HG03135 (cell line): Measurements from ENCODE around the gene ME1.
"Not testable (repeated sequence)": the region's sequence is repeated elsewhere in the genome, so short reads cannot be mapped to it uniquely, and the experiment has no call there.

ENCODE experiments used
- ATAC-seq: cut with Tn5 transposase; IDR thresholded peaks from one replicate; pipeline ENCODE4 v1.9.1; 2021; ENCODE audit warnings: mild to moderate bottlenecking, moderate library complexity; ENCODE audit not compliant: unreplicated experiment

ME1 gene

GRCh38 chr6:83430611-83431544 lies at the start of gene ME1:
ME1 (minus strand) TSS chr6:83431051; CDS start chr6:83430954, 97 bp downstream.
- ATAC-seq, result peak; percentile 79

- no peak for ATAC-seq
These were observed 49.6 kb upstream of the ME1 start for GRCh38 chr6:83480470-83480869.

GRCh38 chr6:83479389-83479788 lies 48.5 kb upstream of the ME1 start:
- no peak for ATAC-seq

DNA sequence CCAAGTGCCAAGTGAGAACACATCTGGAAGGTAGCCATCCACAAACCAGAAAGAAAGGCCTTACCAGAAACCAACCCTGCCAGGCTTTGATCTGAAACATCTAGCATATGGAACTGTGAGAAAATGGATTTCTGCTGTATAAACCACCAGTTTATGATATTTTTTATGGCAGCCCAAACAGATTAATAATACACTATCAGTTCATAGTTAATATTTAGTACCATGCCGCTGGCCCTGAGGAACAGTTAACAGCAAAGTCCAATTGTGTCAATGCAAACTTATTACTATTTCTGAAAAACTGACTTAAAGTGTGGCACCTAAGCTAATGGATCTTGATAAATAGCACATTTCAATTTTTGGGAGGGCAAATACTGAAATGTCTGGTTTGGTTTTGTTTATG lies 46.1 kb upstream of the ME1 start:
- ATAC-seq, result no peak

DNA sequence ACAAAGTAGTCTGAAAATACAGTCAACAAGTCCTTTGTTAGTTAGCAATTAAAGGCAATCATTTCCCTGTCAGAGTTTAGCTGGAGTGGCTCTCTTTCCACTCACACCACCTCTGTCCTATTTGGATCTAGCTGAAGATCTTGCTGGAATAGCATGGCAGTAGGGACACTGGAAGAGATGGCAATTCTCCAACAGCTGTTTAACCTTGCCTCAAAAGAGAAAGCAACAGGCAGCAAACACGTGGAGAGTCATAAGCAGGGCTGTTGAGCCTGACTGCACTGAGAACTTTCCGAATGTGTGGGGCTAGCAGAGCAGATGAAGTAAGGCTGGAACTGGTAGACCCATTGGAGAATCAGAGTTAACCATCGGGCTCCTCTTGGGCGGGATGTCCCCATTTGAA lies 43.5 kb upstream of the ME1 start:
- no peak for ATAC-seq

GRCh38 chr6:83472767-83473166 lies 41.9 kb upstream of the ME1 start:
- no peak for ATAC-seq

- ATAC-seq, result no peak
These were observed 39.7 kb upstream of the ME1 start for GRCh38 chr6:83470587-83470986.

DNA sequence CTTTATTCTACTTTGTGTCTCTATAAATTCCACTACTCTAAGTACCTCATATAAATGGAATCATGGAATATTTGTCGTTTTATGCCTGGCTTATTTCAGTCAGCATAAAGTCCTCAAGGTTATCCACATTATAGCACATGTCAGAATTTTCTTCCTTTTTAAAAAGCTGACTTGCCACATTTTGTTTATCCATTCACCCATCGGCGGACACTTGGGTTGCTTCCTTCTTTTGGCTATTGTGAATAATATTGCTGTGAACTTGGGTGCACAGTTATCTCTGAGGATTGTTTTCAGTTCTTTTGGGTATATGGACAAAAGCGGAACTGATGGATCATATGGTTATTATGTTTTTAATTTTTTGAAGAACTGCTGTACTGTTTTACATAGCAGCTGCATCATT lies 39.1 kb upstream of the ME1 start:
- ATAC-seq, result no peak

- no peak for ATAC-seq
These were observed 36.8 kb upstream of the ME1 start for GRCh38 chr6:83467620-83468036.

DNA sequence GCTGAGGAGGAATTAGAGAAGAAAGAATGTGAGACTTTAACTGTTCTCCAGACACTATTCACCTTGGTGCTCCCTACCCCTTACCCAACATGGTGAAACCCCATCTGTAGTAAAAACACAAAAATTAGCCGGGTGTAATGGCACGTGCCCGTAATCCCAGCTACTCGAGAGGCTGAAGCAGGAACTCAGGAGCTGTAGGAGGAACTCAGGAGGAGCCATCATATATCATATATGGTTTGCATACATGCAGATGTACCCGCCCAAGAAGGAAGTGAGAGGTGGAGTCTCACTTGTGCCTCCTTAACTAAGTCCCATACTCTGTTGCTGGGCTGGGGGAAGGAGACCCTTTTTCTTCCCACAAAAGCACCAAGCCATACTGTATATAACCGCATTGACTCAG lies 35.5 kb upstream of the ME1 start:
- no peak for ATAC-seq

DNA sequence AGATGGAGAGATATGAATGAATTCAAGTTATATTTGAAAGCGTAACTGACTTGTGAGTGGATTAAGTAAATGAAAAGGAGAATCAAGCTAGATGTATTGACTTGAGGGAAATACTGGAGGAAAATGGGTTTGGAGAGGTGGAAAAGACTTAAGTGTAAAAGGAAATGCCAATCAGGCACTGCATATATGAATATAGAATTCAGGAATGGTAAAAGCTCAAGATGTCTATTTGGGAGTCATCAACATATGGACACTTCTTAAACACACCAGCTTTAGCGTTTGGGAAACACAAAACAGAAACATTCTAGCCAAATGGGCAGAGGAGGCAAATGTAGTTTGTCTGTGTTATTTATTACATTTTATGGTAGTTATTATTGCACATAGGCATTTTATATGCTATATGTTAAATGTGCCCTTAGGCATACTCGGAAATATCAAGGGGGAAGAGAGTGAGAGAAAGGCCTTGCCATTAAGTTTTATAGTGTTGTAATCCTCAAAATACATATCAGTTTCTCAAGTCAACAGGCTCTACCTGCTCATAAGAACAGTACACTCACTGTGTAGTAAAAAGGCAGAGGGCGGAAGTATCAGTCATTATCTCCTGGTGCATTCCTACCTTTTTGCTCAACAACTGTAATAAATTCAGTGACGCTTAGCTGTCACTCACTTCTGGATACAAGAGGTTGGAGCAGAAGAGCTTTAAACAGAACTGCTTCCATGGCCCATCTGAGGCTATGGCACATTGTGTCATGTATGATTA lies 33.7 kb upstream of the ME1 start:
- no peak for ATAC-seq

GRCh38 chr6:83463886-83464285 lies 33.0 kb upstream of the ME1 start:
- no peak for ATAC-seq

DNA sequence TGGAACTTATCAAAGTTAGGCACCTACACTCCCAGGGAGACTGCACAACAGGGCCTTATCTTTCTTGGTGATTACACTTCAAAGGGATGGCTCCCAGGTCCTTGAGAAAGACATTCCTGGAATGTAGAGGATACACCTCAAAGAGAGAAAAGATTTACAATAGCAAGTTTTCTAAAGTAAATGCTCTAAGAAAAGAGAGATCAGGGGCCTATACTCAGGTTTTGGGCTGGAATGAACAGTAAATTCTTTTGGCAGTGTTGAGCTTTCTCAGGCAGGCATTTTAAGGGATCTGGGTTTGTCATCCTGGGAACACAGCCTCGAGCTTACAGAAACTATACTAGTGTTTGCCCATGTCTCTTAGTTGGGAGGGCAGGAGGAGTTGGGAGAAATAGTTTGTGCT lies 31.7 kb upstream of the ME1 start:
- ATAC-seq, result no peak

GRCh38 chr6:83461438-83461837 lies 30.6 kb upstream of the ME1 start:
- no peak for ATAC-seq

GRCh38 chr6:83459663-83460062 lies 28.8 kb upstream of the ME1 start:
- no peak for ATAC-seq

DNA sequence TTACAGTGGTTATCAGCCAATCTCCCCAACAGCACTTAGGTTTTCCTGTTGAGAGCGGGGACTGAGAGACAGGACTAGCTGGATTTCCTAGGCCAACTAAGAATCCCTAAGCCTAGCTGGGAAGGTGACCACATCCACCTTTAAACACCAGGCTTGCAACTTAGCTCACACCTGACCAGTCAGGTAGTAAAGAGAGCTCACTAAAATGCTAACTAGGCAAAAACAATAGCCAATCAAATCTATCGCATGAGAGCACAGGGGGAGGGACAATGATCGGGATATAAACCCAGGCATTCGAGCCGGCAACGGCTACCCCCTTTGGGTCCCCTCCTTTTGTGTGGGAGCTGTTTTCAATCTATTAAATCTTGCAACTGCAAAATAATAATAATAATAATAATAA lies 19.2 kb upstream of the ME1 start:
- ATAC-seq, result not testable (repeated sequence)

DNA sequence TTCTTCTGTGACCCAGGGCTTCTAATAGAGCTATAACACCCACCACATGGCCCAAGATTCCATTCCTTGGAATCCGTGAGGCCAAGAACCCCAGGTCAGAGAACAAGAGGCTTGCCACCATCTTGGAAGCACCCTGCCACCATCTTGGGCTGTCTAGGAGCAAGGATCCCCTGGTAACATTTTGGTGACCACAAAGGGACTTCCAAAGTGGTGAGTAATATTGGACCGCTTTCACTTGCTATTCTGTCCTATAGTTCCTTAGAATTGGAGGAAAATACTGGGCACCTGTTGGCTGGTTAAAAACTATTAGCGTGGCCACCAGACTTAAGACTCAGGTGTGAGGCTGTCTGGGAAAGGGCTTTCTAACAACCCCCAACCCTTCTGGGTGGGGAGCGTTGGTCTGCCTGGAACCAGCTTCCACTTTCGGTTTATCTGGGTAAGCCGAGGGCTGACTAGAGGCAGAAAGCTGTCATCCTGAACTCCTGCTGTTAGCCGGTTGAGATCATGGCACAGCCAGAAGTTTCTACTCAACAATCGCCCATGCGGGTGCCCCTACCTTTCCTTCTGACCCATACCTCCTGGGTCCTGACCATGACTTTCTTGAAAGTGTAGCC lies 13.3 kb upstream of the ME1 start:
- ATAC-seq, result not testable (repeated sequence)

- no peak for ATAC-seq
These were observed 12.7 kb upstream of the ME1 start for GRCh38 chr6:83443516-83443915.

DNA sequence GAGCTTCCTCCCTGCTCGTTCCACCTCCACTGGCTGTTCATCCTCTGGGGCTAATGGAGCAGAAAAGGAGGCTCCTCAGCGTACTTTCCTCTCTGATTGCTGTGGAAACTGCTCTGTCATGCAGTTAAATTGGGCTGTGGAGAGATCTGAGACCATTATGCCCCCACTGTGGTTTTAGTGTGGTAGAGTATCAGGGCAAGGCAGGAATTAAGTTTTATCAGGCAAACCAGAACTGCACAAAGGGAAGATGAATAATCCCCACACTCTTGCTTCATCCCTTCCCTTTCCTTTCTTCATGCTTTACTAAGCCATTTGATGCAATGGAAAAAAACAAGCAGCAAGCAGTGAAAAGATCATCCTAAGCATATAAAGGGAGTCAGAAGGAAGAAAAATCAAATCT lies 11.9 kb upstream of the ME1 start:
- ATAC-seq, result no peak

- ATAC-seq, result no peak
These were observed 8.3 kb upstream of the ME1 start for GRCh38 chr6:83439201-83439600.

DNA sequence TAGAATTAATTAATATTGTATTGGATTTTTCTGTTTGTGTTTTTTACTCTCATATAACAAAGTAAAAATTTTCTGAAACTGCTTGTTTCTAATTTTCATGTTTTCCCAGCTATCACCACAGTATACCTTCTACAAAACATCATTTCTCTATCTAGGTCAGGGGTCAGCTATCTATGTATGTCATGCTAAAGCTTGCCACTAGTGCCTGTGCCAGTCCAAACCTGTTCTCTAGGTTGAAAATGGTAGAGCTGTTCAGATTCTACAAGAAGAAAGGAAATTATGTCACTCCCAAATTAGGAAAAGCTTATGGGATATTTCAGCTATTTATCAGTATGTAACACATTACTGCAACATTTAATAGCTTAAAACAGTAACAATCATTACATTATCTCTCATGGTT lies 5.8 kb upstream of the ME1 start:
- ATAC-seq, result no peak

DNA sequence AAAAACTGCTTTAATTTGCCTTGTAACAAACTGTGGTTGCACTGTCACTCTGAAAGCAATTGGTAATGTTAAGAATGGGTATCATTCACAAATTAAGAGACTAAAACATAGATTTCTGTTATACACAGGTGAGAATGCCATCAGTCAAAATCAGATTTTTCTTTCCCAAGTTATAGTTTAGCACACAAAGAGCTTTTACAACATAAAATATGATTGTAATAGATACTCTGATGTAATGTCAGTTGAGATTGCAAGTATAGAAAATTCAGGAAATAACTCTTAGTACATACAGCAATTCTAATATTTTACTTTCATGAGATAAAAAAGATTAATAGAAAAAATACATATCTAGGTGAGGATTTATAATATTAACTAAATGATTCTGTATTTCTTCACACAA lies 2.3 kb upstream of the ME1 start:
- ATAC-seq, result no peak
